Large intestine (tissue), 3 donors: ENCODE results near the gene ATXN10. TPM values are rescaled to one million over a fixed set of nuclear protein-coding genes. Genes with fewer than 3 reads are reported as not detected.
"Not testable (repeated sequence)": the region's sequence is repeated elsewhere in the genome, so short reads cannot be mapped to it uniquely, and the experiment has no call there.

Experiments
- DNase-seq, 2 donors: peaks; one replicate each; pipeline versions ENCODE4 v3.0.0 to v3.0.0-alpha.2; 2013
- H3K27ac ChIP-seq: one replicate; pipeline ENCODE4 v1.5.1; 2013; ENCODE audit warnings: low read length
- H3K27me3 ChIP-seq: 2 replicates; pipeline ENCODE4 v1.6.1; 2013; ENCODE audit warnings: low read length; ENCODE audit not compliant: control insufficient read depth, insufficient read depth
- H3K36me3 ChIP-seq: 2 replicates; pipeline ENCODE4 v1.6.1; 2013; ENCODE audit warnings: low read length; ENCODE audit not compliant: control insufficient read depth, insufficient read depth
- H3K4me1 ChIP-seq: one replicate; pipeline ENCODE4 v1.6.1; 2013; ENCODE audit warnings: low read length; ENCODE audit not compliant: control insufficient read depth, insufficient read depth
- H3K4me3 ChIP-seq: one replicate; pipeline ENCODE4 v1.5.1; 2013; ENCODE audit warnings: low read length
- H3K9me3 ChIP-seq: one replicate; pipeline ENCODE4 v1.6.1; 2013; ENCODE audit warnings: mild to moderate bottlenecking, low read depth, low read length, moderate library complexity; ENCODE audit not compliant: control insufficient read depth
- WGBS: methylation state at CpG from one replicate; pipeline ENCODE4 v1.1.5; 2013; ENCODE audit warnings: low lambda C conversion rate; ENCODE audit not compliant: insufficient coverage; 5-methylcytosine and 5-hydroxymethylcytosine counted together
- polyA plus RNA-seq: library from polyadenylated mRNA; unstranded; fragments of 120-200 nt; gene quantifications from one replicate; pipeline ENCODE4 v1.2.1, GENCODE V29; 2013

The ATXN10 gene
- polyA plus RNA-seq, 1 donor, result 90.6 TPM

- no CpG with 5 or more reads among the region's 2 CpGs for WGBS
- DNase-seq, result no peak
- Histone ChIP-seq H3K27me3 (no peaks in the 10 kb centered on the region), H3K27ac (no peak overlapping the region), H3K4me3 (no peak overlapping the region), H3K36me3 (peaks cover 23% of the 10 kb centered on the region), H3K4me1 (no peaks in the 10 kb centered on the region), H3K9me3 (no peaks in the 10 kb centered on the region)
These were observed 36.5 kb downstream of the ATXN10 start for GRCh38 chr22:45708145-45708544.

GRCh38 chr22:45709060-45709739, 37.6 kb downstream of the ATXN10 start:
- no peaks in the 10 kb centered on the region for H3K4me1 ChIP-seq
- H3K4me3 ChIP-seq, result no peak overlapping the region
- 100% methylated on average over 1 of the region's 5 CpGs for WGBS
- H3K27ac ChIP-seq, result no peak overlapping the region
- no peaks in the 10 kb centered on the region for H3K27me3 ChIP-seq
- DNase-seq, result no peak
- no peaks in the 10 kb centered on the region for H3K9me3 ChIP-seq
- peaks cover 15% of the 10 kb centered on the region for H3K36me3 ChIP-seq

DNA sequence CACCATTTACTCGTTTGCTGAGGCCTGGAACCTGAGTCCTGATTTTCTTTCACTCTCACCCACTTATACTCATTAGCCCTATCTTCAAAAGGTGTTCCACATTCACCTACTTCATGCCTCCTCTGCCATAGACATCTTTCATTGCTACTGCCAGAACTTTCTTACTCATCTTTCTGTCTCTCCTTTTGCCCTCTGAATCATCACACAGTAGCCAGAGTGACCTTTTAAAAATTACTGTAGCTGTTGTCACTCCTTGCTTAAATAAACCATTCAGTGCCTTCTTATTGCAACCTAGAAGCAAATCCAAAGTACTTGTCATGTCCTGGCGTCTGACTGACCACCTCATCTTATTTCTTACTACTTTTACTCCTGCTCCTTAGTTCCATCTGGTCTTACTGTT, 38.2 kb downstream of the ATXN10 start:
- Histone ChIP-seq H3K27ac (no peak overlapping the region), H3K9me3 (no peaks in the 10 kb centered on the region), H3K4me3 (no peak overlapping the region), H3K27me3 (no peaks in the 10 kb centered on the region), H3K36me3 (peaks cover 15% of the 10 kb centered on the region), H3K4me1 (no peaks in the 10 kb centered on the region)
- DNase-seq, result no peak
- WGBS, result 100% methylated on average over 2 of the region's 2 CpGs

GRCh38 chr22:45710469-45710868, 38.8 kb downstream of the ATXN10 start:
- no peaks in the 10 kb centered on the region for H3K27me3 ChIP-seq
- no peaks in the 10 kb centered on the region for H3K9me3 ChIP-seq
- peaks cover 15% of the 10 kb centered on the region for H3K36me3 ChIP-seq
- H3K4me1 ChIP-seq, result no peaks in the 10 kb centered on the region
- H3K4me3 ChIP-seq, result no peak overlapping the region
- no peak for DNase-seq
- H3K27ac ChIP-seq, result no peak overlapping the region
- no CpG with 5 or more reads among the region's 3 CpGs for WGBS

DNA sequence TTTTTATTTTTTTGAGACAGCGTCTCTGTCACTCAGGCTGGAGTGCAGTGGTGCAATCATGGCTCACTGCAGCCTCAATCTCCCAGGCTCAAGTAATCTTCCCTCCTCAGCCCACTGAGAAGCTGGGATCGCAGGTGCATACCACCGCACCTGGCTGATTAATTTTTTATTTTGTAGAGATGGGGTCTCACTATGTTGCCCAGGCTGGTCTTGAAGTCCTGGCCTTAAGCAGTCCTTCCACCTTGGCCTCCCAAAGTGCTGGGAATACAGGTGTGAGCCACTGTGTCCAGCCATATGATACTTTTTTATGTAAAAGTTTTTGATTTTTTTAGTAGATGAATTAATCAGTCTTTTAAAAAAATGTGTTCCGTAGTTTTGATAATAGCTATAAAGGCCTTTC, 42.8 kb downstream of the ATXN10 start:
- not testable (repeated sequence) for H3K27me3 ChIP-seq, H3K9me3 ChIP-seq, DNase-seq, H3K4me1 ChIP-seq, H3K4me3 ChIP-seq, H3K27ac ChIP-seq
- WGBS, result 100% methylated on average over 1 of the region's 4 CpGs
- peaks cover 17% of the 10 kb centered on the region for H3K36me3 ChIP-seq

GRCh38 chr22:45717789-45718188, 46.2 kb downstream of the ATXN10 start:
- no peak for DNase-seq
- no peak overlapping the region for H3K27ac ChIP-seq
- H3K27me3 ChIP-seq, result no peaks in the 10 kb centered on the region
- no peak overlapping the region for H3K4me3 ChIP-seq
- H3K36me3 ChIP-seq, result peaks cover 32% of the 10 kb centered on the region
- H3K9me3 ChIP-seq, result no peaks in the 10 kb centered on the region
- H3K4me1 ChIP-seq, result no peaks in the 10 kb centered on the region
- WGBS, result 86% methylated on average over 1 of the region's 1 CpG

DNA sequence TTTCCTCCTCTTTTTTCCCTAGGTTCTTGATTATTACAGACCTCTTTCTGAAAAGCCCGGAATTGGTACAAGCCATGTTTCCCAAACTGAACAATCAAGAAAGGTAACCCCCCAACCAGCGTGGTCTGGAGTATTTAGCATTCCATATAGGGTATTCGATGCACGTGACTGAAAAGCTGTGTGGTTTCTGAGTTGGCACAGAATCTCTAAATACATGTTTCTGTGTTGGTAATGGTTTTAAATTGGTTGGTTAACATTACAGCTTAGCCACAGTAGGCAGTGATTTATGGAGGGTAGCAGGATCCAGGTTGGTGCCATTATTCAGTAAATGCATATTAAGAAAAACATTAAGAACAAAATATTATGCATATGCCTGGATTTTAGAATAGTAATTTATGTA, 46.8 kb downstream of the ATXN10 start:
- DNase-seq, result no peak
- no peak overlapping the region for H3K27ac ChIP-seq
- H3K27me3 ChIP-seq, result no peaks in the 10 kb centered on the region
- peaks cover 35% of the 10 kb centered on the region for H3K36me3 ChIP-seq
- no CpG with 5 or more reads among the region's 4 CpGs for WGBS
- no peak overlapping the region for H3K4me3 ChIP-seq
- no peaks in the 10 kb centered on the region for H3K9me3 ChIP-seq
- H3K4me1 ChIP-seq, result no peaks in the 10 kb centered on the region

GRCh38 chr22:45720839-45721378, 49.3 kb downstream of the ATXN10 start:
- Histone ChIP-seq H3K4me3 (no peak overlapping the region), H3K27ac (no peak overlapping the region), H3K4me1 (no peaks in the 10 kb centered on the region), H3K27me3 (no peaks in the 10 kb centered on the region), H3K9me3 (no peaks in the 10 kb centered on the region), H3K36me3 (peaks cover 31% of the 10 kb centered on the region)
- WGBS, result no CpG with 5 or more reads among the region's 5 CpGs
- DNase-seq, result no peak

DNA sequence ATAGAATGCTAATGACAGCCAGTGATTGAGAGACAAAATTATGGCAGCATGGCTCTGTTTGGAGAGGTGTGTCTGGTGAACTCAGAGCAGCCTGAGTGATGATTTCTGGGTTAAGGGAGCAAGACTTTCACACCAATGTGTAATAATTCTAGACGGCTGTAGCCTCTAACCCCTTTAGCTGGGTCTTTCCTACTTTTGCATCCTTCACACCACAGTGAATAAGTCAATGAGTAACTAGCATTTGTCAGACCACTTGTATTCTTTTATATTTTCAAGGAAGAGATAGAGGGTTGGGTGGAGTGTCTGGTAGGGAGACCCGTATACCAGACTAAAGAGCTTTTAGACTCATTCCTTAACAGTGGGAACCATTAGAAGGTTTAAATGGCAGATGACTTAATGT, 50.4 kb downstream of the ATXN10 start:
- H3K36me3 ChIP-seq, result peaks cover 26% of the 10 kb centered on the region
- no peaks in the 10 kb centered on the region for H3K9me3 ChIP-seq
- H3K27me3 ChIP-seq, result no peaks in the 10 kb centered on the region
- DNase-seq, result no peak
- H3K4me3 ChIP-seq, result no peak overlapping the region
- WGBS, result no CpG with 5 or more reads among the region's 2 CpGs
- no peaks in the 10 kb centered on the region for H3K4me1 ChIP-seq
- H3K27ac ChIP-seq, result no peak overlapping the region

DNA sequence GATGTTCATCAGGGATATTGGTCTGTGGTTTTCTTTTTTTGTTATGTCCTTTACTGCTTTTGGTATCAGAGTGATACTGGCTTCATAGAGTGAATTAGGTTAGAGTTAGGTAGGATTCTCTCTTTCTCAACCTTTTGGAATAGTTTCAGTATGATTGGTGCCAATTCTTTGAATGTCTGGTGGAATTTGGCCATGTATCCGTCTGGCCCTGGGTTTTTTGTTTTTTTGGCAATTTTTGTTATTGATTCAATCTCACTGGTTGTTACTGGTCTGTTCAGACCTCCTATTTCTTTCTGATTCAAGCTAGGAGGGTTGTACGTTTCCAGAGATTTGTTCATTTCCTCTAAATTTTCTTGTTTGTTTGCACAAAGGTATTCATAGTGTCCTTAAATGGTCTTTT, 54.4 kb downstream of the ATXN10 start:
- Histone ChIP-seq H3K4me1 (no peaks in the 10 kb centered on the region), H3K4me3 (no peak overlapping the region), H3K9me3 (no peaks in the 10 kb centered on the region), H3K27ac (no peak overlapping the region), H3K27me3 (no peaks in the 10 kb centered on the region), H3K36me3 (peaks cover 25% of the 10 kb centered on the region)
- WGBS, result 100% methylated on average over 1 of the region's 2 CpGs
- no peak for DNase-seq
